Kidney (tissue), 14 donors: ENCODE data around the gene TXNRD1. TPM values are rescaled to one million over a fixed set of nuclear protein-coding genes. Genes with fewer than 3 reads are reported as not detected.

ENCODE experiments used
- DNase-seq, 5 donors: peaks; one replicate each; pipeline ENCODE4 v3.0.0-alpha.2; 2013 to 2020
- FAIRE-seq: peaks from 2 replicates; lab custom pipeline; 2012; peaks lifted over from hg19 to GRCh38; lab: Jason Lieb, UNC
- H3K27ac ChIP-seq, 2 donors: one replicate each; pipeline ENCODE4 v1.7.0; 2013; ENCODE audit warnings: low read depth in 2 of 2, low read length in 2 of 2, inconsistent platforms in 1 of 2
- H3K27me3 ChIP-seq: one replicate; pipeline ENCODE4 v1.7.1; 2013; ENCODE audit warnings: low read length, inconsistent platforms; ENCODE audit not compliant: control insufficient read depth, insufficient read depth
- H3K36me3 ChIP-seq, 3 donors: one replicate each; pipeline versions ENCODE4 v1.7.0 to v1.7.1; 2013; ENCODE audit warnings: low read length in 3 of 3, control low read depth in 1 of 3, inconsistent platforms in 1 of 3; ENCODE audit not compliant: insufficient read depth in 3 of 3, control insufficient read depth in 2 of 3
- H3K4me1 ChIP-seq, 3 donors: one replicate each; pipeline versions ENCODE4 v1.7.0 to v1.7.1; 2013; ENCODE audit warnings: low read length in 3 of 3, inconsistent platforms in 1 of 3, low read depth in 1 of 3; ENCODE audit not compliant: control insufficient read depth in 2 of 3, insufficient read depth in 2 of 3
- H3K4me3 ChIP-seq, 3 donors: one replicate each; pipeline versions ENCODE4 v1.7.0 to v1.8.1; 2013; ENCODE audit warnings: low read length in 3 of 3, control low read depth in 1 of 3, inconsistent platforms in 1 of 3
- H3K9ac ChIP-seq, 3 donors: one replicate each; pipeline versions ENCODE4 v1.7.0 to v1.7.1; 2013; ENCODE audit warnings: low read length in 3 of 3, control low read depth in 1 of 3, inconsistent platforms in 1 of 3
- H3K9me3 ChIP-seq, 3 donors: one replicate each; pipeline versions ENCODE4 v1.7.0 to v1.7.1; 2013; ENCODE audit warnings: low read length in 3 of 3, control low read depth in 1 of 3, inconsistent platforms in 1 of 3; ENCODE audit not compliant: control insufficient read depth in 2 of 3, insufficient read depth in 1 of 3
- CTCF ChIP-seq: IDR thresholded peaks from 3 replicates; pipeline ENCODE4 v1.5.1; 2012; ENCODE audit warnings: mild to moderate bottlenecking, moderate library complexity, borderline replicate concordance; ENCODE audit not compliant: insufficient read depth; ENCODE audit errors: extremely low read depth
- intact Hi-C: fragments of 100-400 bp; cut with DNase I; formaldehyde crosslinking; loops from one replicate; pipeline ENCODE4 v1.11.1; 2022
- polyA plus RNA-seq: library from polyadenylated mRNA; stranded (reverse); fragments of 350-450 nt; fragmentation: Illumina TruSeq; extraction: RNeasy Lipid Tissue Mini Kit (QIAGEN cat#74804); gene quantifications from one replicate; pipeline ENCODE4 v1.2.3, GENCODE V29; 2014; ENCODE audit warnings: low read depth, low replicate concordance; ENCODE audit not compliant: insufficient read depth
- total RNA-seq: library from RNA; stranded (reverse); fragmentation: NEBNext Ultra II Directional; extraction: Animal tissue kit (Norgen Biotek cat#: 25700); gene quantifications from one replicate; pipeline ENCODE4 v1.2.1, GENCODE V29; 2021
- donor health status: control.
- donor health status: control.
- donor health status: control.
- donor health status: control.
- donor health status: control.
- donor health status: DM: yes; HTN: yes; CAD: no.
- donor health status: Normal renal cell carcinoma (clear cell type).

Gene TXNRD1
- total and polyA plus RNA-seq, 2 donors from 2014 or later = 45.0 to 73.2 TPM

GRCh38 chr12:104354167-104354867, 138.7 kb downstream of the TXNRD1 start:
- Histone ChIP-seq H3K27me3 (no peaks in the 10 kb centered on the region), H3K9ac (no peak overlapping the region), H3K9me3 (no peaks in the 10 kb centered on the region), H3K36me3 (peaks cover 0 to 10% (median 2%) of the 10 kb centered on the region in 3 donors), H3K4me3 (no peak overlapping the region), H3K27ac (no peak overlapping the region), H3K4me1 (no peaks in the 10 kb centered on the region)
- DNase-seq (no peak), FAIRE-seq (no peak)
- intact Hi-C loops = no loop called here
- TF ChIP-seq CTCF = no peak

GRCh38 chr12:104354868-104355570, 139.4 kb downstream of the TXNRD1 start:
- no peak overlapping the region for H3K9ac ChIP-seq

GRCh38 chr12:104355630-104356029, 140.1 kb downstream of the TXNRD1 start:
- FAIRE-seq (no peak), DNase-seq (no peak)
- Histone ChIP-seq H3K36me3 (peaks cover 0 to 4% (median 2%) of the 10 kb centered on the region in 3 donors), H3K27me3 (no peaks in the 10 kb centered on the region), H3K9ac (no peak overlapping the region), H3K27ac (no peak overlapping the region), H3K4me3 (no peak overlapping the region), H3K9me3 (peaks cover 0 to 3% (median 0%) of the 10 kb centered on the region in 3 donors), H3K4me1 (no peaks in the 10 kb centered on the region)
- no peak for TF ChIP-seq CTCF
- intact Hi-C loops = no loop called here

More at GRCh38 chr12:104354868-104355570, 139.4 kb downstream of the TXNRD1 start:
- no peak for FAIRE-seq
- Histone ChIP-seq H3K4me1 (no peaks in the 10 kb centered on the region), H3K36me3 (peaks cover 0 to 10% (median 2%) of the 10 kb centered on the region in 3 donors), H3K27me3 (no peaks in the 10 kb centered on the region), H3K27ac (no peak overlapping the region), H3K9me3 (peaks cover 0 to under 1% (median 0%) of the 10 kb centered on the region in 3 donors), H3K4me3 (no peak overlapping the region)
- no peak for TF ChIP-seq CTCF
- intact Hi-C loops = no loop called here
- DNase-seq = no peak
